Measurements from ENCODE around the gene ZSCAN25.
"Not testable (repeated sequence)": the region's sequence is repeated elsewhere in the genome, so short reads cannot be mapped to it uniquely, and the experiment has no call there.

ZSCAN25 gene

GRCh38 chr7:99616359-99617191 is at the start of gene ZSCAN25:
TSS of gene ZSCAN25 (plus strand) at chr7:99616946. CDS start at chr7:99619607, 2,661 bp downstream.
- DNase-seq (ENCODE audit: low spot score), result peak; percentile 90

- not testable (repeated sequence) for DNase-seq (ENCODE audit: low spot score)
Measured at GRCh38 chr7:99568770-99569169, 48.0 kb upstream of the ZSCAN25 start.

- DNase-seq (ENCODE audit: low spot score), result no peak
Measured at GRCh38 chr7:99571768-99572167, 45.0 kb upstream of the ZSCAN25 start.

- no peak for DNase-seq (ENCODE audit: low spot score)
Measured at GRCh38 chr7:99573257-99573656, 43.5 kb upstream of the ZSCAN25 start.

- DNase-seq (ENCODE audit: low spot score), result no peak
Measured at GRCh38 chr7:99576251-99576650, 40.5 kb upstream of the ZSCAN25 start.

- DNase-seq (ENCODE audit: low spot score), result no peak
Measured at GRCh38 chr7:99579281-99579955, 37.3 kb upstream of the ZSCAN25 start.

GRCh38 chr7:99579956-99580777 is 36.6 kb upstream of the ZSCAN25 start:
- DNase-seq (ENCODE audit: low spot score), result peak; percentile 15

- DNase-seq (ENCODE audit: low spot score), result not testable (repeated sequence)
Measured at GRCh38 chr7:99580778-99581332, 35.9 kb upstream of the ZSCAN25 start.

GRCh38 chr7:99588868-99589267 is 27.9 kb upstream of the ZSCAN25 start:
- DNase-seq (ENCODE audit: low spot score), result no peak

GRCh38 chr7:99594948-99595745 is 21.6 kb upstream of the ZSCAN25 start:
- no peak for DNase-seq (ENCODE audit: low spot score)

GRCh38 chr7:99596408-99596955 is 20.3 kb upstream of the ZSCAN25 start:
- no peak for DNase-seq (ENCODE audit: low spot score)

GRCh38 chr7:99597762-99598501 is 18.8 kb upstream of the ZSCAN25 start, which contains the start of gene TMEM225B:
TSS of gene TMEM225B (plus strand) at chr7:99598267. CDS start at chr7:99604389, 6,122 bp downstream.
- no peak for DNase-seq (ENCODE audit: low spot score)

GRCh38 chr7:99599836-99600235 is 16.9 kb upstream of the ZSCAN25 start:
- DNase-seq (ENCODE audit: low spot score), result no peak

- no peak for DNase-seq (ENCODE audit: low spot score)
Measured at GRCh38 chr7:99601656-99602310, 15.0 kb upstream of the ZSCAN25 start.

- DNase-seq (ENCODE audit: low spot score), result no peak
Measured at GRCh38 chr7:99605527-99605926, 11.2 kb upstream of the ZSCAN25 start.

GRCh38 chr7:99606531-99606930 is 10.2 kb upstream of the ZSCAN25 start:
- no peak for DNase-seq (ENCODE audit: low spot score)

GRCh38 chr7:99607548-99607947 is 9.2 kb upstream of the ZSCAN25 start:
- DNase-seq (ENCODE audit: low spot score), result no peak

- DNase-seq (ENCODE audit: low spot score), result no peak
Measured at GRCh38 chr7:99614495-99614894, 2.3 kb upstream of the ZSCAN25 start.

GRCh38 chr7:99615989-99616358 is 772 bp upstream of the ZSCAN25 start:
- DNase-seq (ENCODE audit: low spot score), result peak; percentile 6
